GM18858 (cell line): ENCODE results near the gene NRCAM.
"Not testable (repeated sequence)": the region's sequence is repeated elsewhere in the genome, so short reads cannot be mapped to it uniquely, and the experiment has no call there.

ENCODE experiments used
- ATAC-seq: cut with Tn5 transposase; IDR thresholded peaks from one replicate; pipeline ENCODE4 v1.9.1; 2021; ENCODE audit not compliant: unreplicated experiment

NRCAM gene

DNA sequence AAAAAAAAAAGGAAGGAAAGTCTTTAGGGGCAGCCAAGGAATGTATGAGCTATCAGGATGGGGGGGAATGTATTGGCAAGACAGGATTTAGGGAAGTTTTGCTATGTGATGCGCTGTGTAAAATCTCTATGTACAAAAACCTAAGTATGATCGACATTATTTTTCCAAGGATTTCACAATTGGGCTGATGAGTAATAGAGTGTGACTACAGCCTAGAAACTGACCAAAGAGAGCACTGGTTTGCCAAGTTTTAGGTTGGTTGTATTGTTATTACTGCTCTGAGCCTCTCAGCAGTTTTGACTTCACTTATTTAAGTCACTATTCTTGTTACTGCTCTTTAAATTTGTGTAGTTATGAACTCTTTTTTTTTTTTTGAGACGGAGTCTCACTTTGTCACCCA lies 107.3 kb downstream of the NRCAM start:
- ATAC-seq = no peak

GRCh38 chr7:108347616-108348015 lies 108.6 kb downstream of the NRCAM start:
- ATAC-seq = no peak

- no peak for ATAC-seq
Measured at GRCh38 chr7:108345710-108346336, 110.4 kb downstream of the NRCAM start.

GRCh38 chr7:108340856-108341411 lies 115.3 kb downstream of the NRCAM start:
- ATAC-seq = no peak

DNA sequence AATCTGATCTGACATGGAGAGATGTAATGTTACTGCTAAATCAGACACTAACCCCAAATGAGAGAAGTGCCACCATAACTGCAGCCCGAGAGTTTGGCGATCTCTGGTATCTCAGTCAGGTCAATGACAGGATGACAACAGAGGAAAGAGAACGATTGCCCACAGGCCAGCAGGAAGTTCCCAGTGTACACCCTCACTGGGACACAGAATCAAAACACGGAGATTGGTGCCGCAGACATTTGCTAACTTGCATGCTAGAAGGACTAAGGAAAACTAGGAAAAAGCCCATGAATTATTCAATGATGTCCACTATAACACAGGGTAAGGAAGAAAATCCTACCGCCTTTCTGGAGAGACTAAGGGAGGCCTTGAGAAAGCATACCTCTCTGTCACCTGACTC lies 115.8 kb downstream of the NRCAM start:
- ATAC-seq = not testable (repeated sequence)

GRCh38 chr7:108335269-108335918 lies 120.8 kb downstream of the NRCAM start:
- ATAC-seq = no peak

- no peak for ATAC-seq
Measured at GRCh38 chr7:108332937-108333336, 123.3 kb downstream of the NRCAM start.

- no peak for ATAC-seq
Measured at GRCh38 chr7:108331971-108332370, 124.3 kb downstream of the NRCAM start.

DNA sequence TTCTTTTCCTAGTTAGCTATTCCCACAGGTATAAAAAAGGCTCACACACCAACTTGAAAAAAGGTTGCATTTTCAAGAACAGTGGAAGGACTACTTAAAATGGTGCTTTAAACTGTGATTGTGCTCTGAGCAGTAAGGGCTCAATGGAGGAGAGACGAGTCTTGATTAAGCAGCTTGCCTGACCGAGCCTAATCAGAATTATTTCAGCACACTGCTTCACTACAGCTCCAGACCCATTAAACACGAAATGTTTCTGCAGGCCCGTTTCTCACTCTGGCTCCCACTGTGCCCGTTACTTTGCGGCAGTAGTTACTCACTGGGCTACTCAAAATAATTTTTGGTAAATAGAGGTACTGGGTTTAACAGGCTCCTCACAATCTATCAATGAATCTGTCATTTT lies 126.0 kb downstream of the NRCAM start:
- ATAC-seq = no peak

GRCh38 chr7:108329514-108329913 lies 126.7 kb downstream of the NRCAM start:
- no peak for ATAC-seq

GRCh38 chr7:108328174-108328651 lies 128.0 kb downstream of the NRCAM start:
- peak; percentile 77 for ATAC-seq

GRCh38 chr7:108327353-108327752 lies 128.9 kb downstream of the NRCAM start:
- no peak for ATAC-seq

- no peak for ATAC-seq
Measured at GRCh38 chr7:108326938-108327337, 129.3 kb downstream of the NRCAM start.

- ATAC-seq = no peak
Measured at GRCh38 chr7:108324053-108325038, 131.9 kb downstream of the NRCAM start.

- ATAC-seq = no peak
Measured at GRCh38 chr7:108322925-108323832, 133.1 kb downstream of the NRCAM start.

DNA sequence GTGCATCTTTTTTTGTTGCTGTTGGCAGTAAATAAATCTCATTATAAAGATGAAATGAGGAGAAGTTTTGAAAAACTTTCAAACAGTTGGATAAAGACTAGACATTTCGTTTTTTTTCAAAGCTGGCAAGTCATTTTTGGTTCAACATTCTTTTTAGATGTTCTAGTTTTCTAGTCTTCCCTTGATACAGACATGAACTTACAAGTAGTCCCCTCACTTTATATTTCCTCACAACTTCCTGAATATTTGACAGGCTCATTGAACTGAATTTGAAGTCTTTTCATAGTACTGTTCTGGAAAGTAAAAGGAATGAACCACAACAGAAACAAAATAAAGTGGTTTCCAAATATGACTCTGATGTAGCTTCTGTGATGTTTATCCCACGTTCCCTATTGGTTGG lies 134.2 kb downstream of the NRCAM start:
- ATAC-seq = no peak

- no peak for ATAC-seq
Measured at GRCh38 chr7:108321359-108321758, 134.9 kb downstream of the NRCAM start.

DNA sequence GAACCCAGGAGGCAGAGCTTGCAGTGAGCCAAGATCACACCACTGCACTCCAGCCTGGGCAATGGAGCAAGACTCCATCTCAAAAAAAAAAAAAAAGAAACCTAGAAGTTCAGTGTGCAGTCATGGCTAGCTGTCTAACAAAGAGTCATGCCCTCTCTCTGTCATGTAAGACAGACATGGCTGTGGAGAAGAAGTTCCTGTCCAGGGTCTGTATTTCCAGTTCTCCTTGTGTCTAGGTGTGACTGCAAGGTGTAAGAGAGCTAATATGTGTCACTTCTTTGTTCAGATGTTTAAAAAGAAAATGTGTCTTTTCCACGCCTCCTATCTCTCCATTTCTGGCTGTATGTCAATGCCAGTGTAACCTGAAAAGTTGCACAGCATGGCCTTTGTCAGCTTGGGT lies 139.5 kb downstream of the NRCAM start:
- no peak for ATAC-seq

GRCh38 chr7:108314551-108314950 lies 141.7 kb downstream of the NRCAM start:
- no peak for ATAC-seq

- no peak for ATAC-seq
Measured at GRCh38 chr7:108314049-108314448, 142.2 kb downstream of the NRCAM start.
